ENCODE results near the gene CEP57L1.
"Not testable (repeated sequence)": the region's sequence is repeated elsewhere in the genome, so short reads cannot be mapped to it uniquely, and the experiment has no call there.

Gene CEP57L1

DNA sequence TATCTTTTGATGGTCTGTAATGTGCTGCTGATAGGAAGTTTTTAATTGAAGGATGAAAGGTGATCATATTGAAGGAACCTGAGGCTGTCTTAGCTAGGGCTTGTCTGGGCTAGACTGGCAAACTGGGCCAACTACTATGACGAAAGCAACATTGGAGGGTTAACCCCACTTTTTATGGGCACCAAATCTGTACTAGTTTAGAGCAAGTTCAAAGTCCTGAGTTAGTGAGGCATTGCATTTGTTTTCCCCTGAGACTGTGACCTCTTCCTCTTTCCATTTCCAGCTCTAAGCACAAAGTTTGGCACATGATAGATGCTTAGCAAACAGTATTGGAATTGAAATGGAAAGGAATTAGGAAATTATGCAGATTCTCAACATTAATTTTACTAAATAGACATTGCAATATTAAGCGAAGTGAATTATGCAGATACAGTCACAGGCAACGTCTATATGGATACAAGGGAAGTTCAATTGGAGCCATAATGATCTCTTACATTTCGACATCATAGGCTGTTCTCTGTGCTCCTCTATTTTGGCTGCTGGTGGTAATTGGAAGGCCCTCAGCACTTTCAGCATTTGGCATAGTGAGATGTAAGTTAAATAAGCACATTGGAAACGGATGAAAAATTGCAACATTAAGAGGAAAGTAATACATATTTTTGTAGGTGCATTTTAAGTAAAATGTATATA lies 22.2 kb downstream of the CEP57L1 start:
- no peak for DNase-seq

GRCh38 chr6:109118337-109118736 lies 23.0 kb downstream of the CEP57L1 start:
- DNase-seq = no peak

- DNase-seq = no peak
Measured at GRCh38 chr6:109118871-109119354, 23.6 kb downstream of the CEP57L1 start.

- no peak for DNase-seq
Measured at GRCh38 chr6:109121411-109121810, 26.1 kb downstream of the CEP57L1 start.

- DNase-seq = no peak
Measured at GRCh38 chr6:109124219-109124618, 28.9 kb downstream of the CEP57L1 start.

DNA sequence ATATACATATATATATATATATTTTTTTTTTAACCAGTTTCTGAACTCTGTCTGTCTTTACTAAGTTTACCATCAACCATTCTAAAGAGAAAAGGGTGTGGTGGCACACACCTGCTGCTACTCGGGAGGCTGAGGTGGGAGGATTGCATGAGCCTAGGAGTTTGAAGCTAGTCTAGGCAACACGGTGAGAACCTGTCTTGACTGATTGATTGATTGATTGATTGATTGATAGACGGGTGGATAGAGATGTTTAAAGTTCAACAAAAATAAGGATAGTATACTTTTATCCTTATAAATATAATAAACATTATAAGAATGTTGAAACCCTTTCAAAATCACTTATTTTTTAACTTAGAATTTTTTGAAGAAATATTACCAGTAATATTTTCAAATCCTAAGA lies 30.2 kb downstream of the CEP57L1 start:
- no peak for DNase-seq

DNA sequence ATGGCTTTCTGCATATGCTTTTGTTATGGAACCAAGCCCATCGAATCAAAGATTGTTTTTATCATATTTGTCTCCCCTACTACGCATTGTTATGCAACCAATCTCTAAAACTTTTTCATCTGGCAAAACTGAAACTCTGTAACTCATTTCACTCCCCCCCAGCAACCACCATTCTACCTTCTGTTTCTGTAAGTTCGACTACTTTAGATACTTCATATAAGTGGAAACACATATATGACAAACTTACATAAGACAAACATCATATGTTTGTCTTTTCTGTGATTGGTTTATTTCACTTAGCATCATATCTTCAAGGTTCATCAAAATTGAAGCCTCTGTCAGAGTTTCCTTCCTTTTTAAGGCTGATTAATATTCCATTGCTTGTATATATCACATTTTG lies 34.8 kb downstream of the CEP57L1 start:
- no peak for DNase-seq

GRCh38 chr6:109135600-109135999 lies 40.3 kb downstream of the CEP57L1 start:
- DNase-seq = not testable (repeated sequence)

GRCh38 chr6:109136039-109136438 lies 40.7 kb downstream of the CEP57L1 start:
- DNase-seq = not testable (repeated sequence)

GRCh38 chr6:109136530-109136929 lies 41.2 kb downstream of the CEP57L1 start:
- DNase-seq = not testable (repeated sequence)

GRCh38 chr6:109139109-109139508 lies 43.8 kb downstream of the CEP57L1 start:
- no peak for DNase-seq

- not testable (repeated sequence) for DNase-seq
Measured at GRCh38 chr6:109142067-109142466, 46.8 kb downstream of the CEP57L1 start.

DNA sequence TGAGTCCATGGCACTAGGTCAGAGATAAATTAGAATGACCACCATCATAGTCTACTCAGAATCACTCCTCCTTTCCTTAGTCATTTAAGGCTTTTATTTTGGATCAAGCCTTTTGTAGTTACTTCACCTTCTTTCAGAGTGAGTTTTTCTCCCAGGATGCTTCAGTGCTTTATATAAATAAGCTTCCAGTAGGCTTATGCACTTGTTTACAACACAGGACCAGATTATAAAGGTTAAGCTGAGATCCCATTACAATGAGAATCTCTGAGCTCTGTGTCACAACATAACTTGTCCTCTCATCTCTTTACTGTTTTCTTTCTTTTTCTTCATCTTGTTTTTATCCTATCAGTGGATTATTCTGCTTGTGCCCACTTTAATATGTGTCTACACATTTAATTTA lies 47.9 kb downstream of the CEP57L1 start:
- DNase-seq = no peak

- DNase-seq = not testable (repeated sequence)
Measured at GRCh38 chr6:109148251-109148650, 52.9 kb downstream of the CEP57L1 start.

DNA sequence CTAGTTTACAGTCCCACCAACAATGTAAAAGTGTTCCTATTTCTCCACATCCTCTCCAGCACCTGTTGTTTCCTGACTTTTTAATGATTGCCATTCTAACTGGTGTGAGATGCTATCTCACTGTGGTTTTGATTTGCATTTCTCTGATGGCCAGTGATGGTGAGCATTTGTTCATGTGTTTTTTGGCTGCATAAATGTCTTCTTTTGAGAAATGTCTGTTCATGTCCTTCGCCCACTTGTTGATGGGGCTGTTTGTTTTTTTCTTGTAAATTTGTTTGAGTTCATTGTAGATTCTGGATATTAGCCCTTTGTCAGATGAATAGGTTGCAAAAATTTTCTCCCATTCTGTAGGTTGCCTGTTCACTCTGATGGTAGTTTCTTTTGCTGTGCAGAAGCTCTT lies 53.4 kb downstream of the CEP57L1 start:
- not testable (repeated sequence) for DNase-seq

- no peak for DNase-seq
Measured at GRCh38 chr6:109153752-109154151, 58.4 kb downstream of the CEP57L1 start.

- no peak for DNase-seq
Measured at GRCh38 chr6:109164331-109164730, 69.0 kb downstream of the CEP57L1 start.

GRCh38 chr6:109165392-109165974 lies 70.2 kb downstream of the CEP57L1 start:
- DNase-seq = no peak

GRCh38 chr6:109166673-109167072 lies 71.4 kb downstream of the CEP57L1 start:
- no peak for DNase-seq

- no peak for DNase-seq
Measured at GRCh38 chr6:109167562-109167961, 72.3 kb downstream of the CEP57L1 start.

GRCh38 chr6:109170333-109170732 lies 75.0 kb downstream of the CEP57L1 start:
- no peak for DNase-seq

- DNase-seq = no peak
Measured at GRCh38 chr6:109172101-109172746, 76.9 kb downstream of the CEP57L1 start.

GRCh38 chr6:109174916-109175315 lies 79.6 kb downstream of the CEP57L1 start:
- no peak for DNase-seq

DNA sequence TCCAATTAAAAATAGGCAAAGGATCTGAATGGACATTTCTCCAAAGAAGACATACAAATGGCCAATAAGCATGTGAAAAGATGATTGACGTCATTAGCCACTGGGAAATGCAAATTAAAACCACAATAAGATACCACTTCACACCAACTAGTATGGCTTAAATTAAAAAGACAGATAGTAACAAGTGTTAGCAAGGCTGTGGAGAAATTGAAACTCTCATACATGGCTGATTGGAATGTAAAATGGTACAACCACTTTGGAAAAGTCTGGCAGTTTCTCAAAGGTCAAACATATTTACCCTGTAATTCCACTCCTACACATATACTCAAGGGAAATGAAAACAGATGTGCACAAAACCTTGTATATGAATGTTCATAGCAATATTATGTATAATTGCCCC lies 83.6 kb downstream of the CEP57L1 start:
- no peak for DNase-seq

Data from stimulated activated CD4-positive, alpha-beta T cell treated with anti-CD3 and anti-CD28 coated beads, Interleukin-4, amount 100 ng/mL, for 1 hour (primary cell).